ENCODE measurements around the gene TMPRSS11B.
"Not testable (repeated sequence)": the region's sequence is repeated elsewhere in the genome, so short reads cannot be mapped to it uniquely, and the experiment has no call there.

Gene TMPRSS11B

GRCh38 chr4:68245594-68245993 is at the start of gene TMPRSS11B:
TSS of gene TMPRSS11B (minus strand) at chr4:68245694. CDS start at chr4:68245558, 136 bp downstream.
- no peak for DNase-seq

- no peak for DNase-seq
Observed at GRCh38 chr4:68291256-68291655, 45.8 kb upstream of the TMPRSS11B start.

- DNase-seq: no peak
Observed at GRCh38 chr4:68288393-68288740, 42.9 kb upstream of the TMPRSS11B start.

GRCh38 chr4:68287704-68288392 is 42.4 kb upstream of the TMPRSS11B start:
- DNase-seq: no peak

GRCh38 chr4:68283714-68284113 is 38.2 kb upstream of the TMPRSS11B start:
- no peak for DNase-seq

GRCh38 chr4:68283095-68283494 is 37.6 kb upstream of the TMPRSS11B start:
- DNase-seq: no peak

- DNase-seq: not testable (repeated sequence)
Observed at GRCh38 chr4:68281796-68282740, 36.6 kb upstream of the TMPRSS11B start.

- no peak for DNase-seq
Observed at GRCh38 chr4:68278029-68278428, 32.5 kb upstream of the TMPRSS11B start.

GRCh38 chr4:68277627-68278026 is 32.1 kb upstream of the TMPRSS11B start:
- no peak for DNase-seq

GRCh38 chr4:68272860-68273259 is 27.4 kb upstream of the TMPRSS11B start:
- DNase-seq: no peak

GRCh38 chr4:68272380-68272779 is 26.9 kb upstream of the TMPRSS11B start:
- DNase-seq: no peak

- DNase-seq: peak in 1 of 2 experiments; percentile 5
Observed at GRCh38 chr4:68271851-68272357, 26.4 kb upstream of the TMPRSS11B start.

- DNase-seq: no peak
Observed at GRCh38 chr4:68267433-68267944, 22.0 kb upstream of the TMPRSS11B start.

GRCh38 chr4:68264875-68265565 is 19.5 kb upstream of the TMPRSS11B start:
- DNase-seq: no peak

- no peak for DNase-seq
Observed at GRCh38 chr4:68259191-68259590, 13.7 kb upstream of the TMPRSS11B start.

- no peak for DNase-seq
Observed at GRCh38 chr4:68257719-68258118, 12.2 kb upstream of the TMPRSS11B start.

GRCh38 chr4:68256284-68256683 is 10.8 kb upstream of the TMPRSS11B start:
- no peak for DNase-seq

GRCh38 chr4:68250151-68250930 is 4.8 kb upstream of the TMPRSS11B start:
- DNase-seq: no peak

GRCh38 chr4:68249434-68249833 is 3.9 kb upstream of the TMPRSS11B start:
- DNase-seq: no peak

- DNase-seq: no peak
Observed at GRCh38 chr4:68240620-68241019, 4.9 kb downstream of the TMPRSS11B start.

GRCh38 chr4:68228568-68228967 is 16.9 kb downstream of the TMPRSS11B start:
- DNase-seq: no peak

- no peak for DNase-seq
Observed at GRCh38 chr4:68218044-68218443, 27.4 kb downstream of the TMPRSS11B start.

All from SHP77 (cell line).